GM10266 (cell line): ENCODE data around the gene SH2D1B.

Experiments used
- DNase-seq: peaks from one replicate; pipeline ENCODE4 v3.0.0; 2012; ENCODE audit errors: extremely low spot score
- CTCF ChIP-seq: IDR thresholded peaks from 2 replicates; pipeline ENCODE4 v1.5.1; 2012; ENCODE audit warnings: mild to moderate bottlenecking, low read depth; ENCODE audit not compliant: control insufficient read depth, insufficient read depth; ENCODE audit errors: missing control alignments

SH2D1B gene

GRCh38 chr1:162407539-162407938 lies 4.4 kb downstream of the SH2D1B start:
- no peak for DNase-seq
- TF ChIP-seq CTCF = no peak

DNA sequence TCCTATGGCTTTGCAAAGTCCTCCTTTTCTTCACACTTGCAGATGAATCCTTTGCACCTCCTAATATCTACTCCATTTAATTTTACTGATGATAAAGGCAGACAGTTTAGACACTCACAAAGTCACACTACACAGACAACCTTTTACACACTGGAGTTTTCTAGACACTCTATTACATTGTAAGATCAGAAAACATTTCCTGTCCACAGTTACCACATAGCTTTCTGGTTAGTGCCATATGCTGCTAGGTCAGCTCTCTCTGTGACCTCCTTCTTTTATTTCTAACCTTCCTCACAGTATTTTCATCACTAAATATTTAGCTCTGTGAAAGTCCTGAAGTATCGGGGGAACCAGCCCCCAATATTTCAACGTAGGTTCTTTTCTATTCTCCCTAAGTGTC lies 5.1 kb downstream of the SH2D1B start:
- no peak for TF ChIP-seq CTCF
- DNase-seq = no peak

GRCh38 chr1:162405800-162406199 lies 6.1 kb downstream of the SH2D1B start:
- no peak for TF ChIP-seq CTCF
- DNase-seq = no peak

GRCh38 chr1:162404550-162405160 lies 7.3 kb downstream of the SH2D1B start:
- DNase-seq = no peak
- TF ChIP-seq CTCF = no peak

- DNase-seq = no peak
- no peak for TF ChIP-seq CTCF
These were observed 11.1 kb downstream of the SH2D1B start for GRCh38 chr1:162400790-162401355.

- DNase-seq = no peak
- no peak for TF ChIP-seq CTCF
These were observed 12.8 kb downstream of the SH2D1B start for GRCh38 chr1:162398999-162399580.

- no peak for DNase-seq
- no peak for TF ChIP-seq CTCF
These were observed 13.9 kb downstream of the SH2D1B start for GRCh38 chr1:162397943-162398560.
